Panc1 (cell line): Measurements from ENCODE around the gene ESRRB. TPM values are rescaled to one million over a fixed set of nuclear protein-coding genes. Genes with fewer than 3 reads are reported as not detected.

Source experiments
- ATAC-seq: fragments of 200-7000 bp; cut with Tn5 transposase; 2 replicates; pipeline ENCODE4 v1.9.1; 2020; ENCODE audit warnings: mild to moderate bottlenecking, moderate library complexity
- BruUV-seq: library from RNA; stranded (reverse); fragments of 400-500 nt; replicated peaks from 2 replicates; lab custom pipeline; 2021; lab: Mats Ljungman, UMichigan
- CTCF ChIA-PET: fragments of 300-600 bp; sonication (Branson Sonifier 250); formaldehyde crosslinking; loops from one replicate; lab custom pipeline; 2022; ENCODE audit warnings: antibody characterized with exemption; lab: Charles Lee
- POLR2A ChIA-PET: fragments of 300-600 bp; sonication (Branson Sonifier 250); formaldehyde crosslinking; loops from one replicate; lab custom pipeline; 2022; ENCODE audit warnings: antibody characterized with exemption; lab: Charles Lee
- DNase-seq: peaks from one replicate; pipeline ENCODE4 v3.0.0-alpha.2; 2010; ENCODE audit warnings: low read depth, low spot score
- H3K27ac ChIP-seq: 2 replicates; pipeline ENCODE4 v1.5.1; 2011; ENCODE audit warnings: mild to moderate bottlenecking, low read length, inconsistent platforms
- H3K27me3 ChIP-seq: fragments of 200-500 bp; sonication (Bioruptor generic); 2 replicates; pipeline ENCODE4 v1.6.0; 2014; ENCODE audit warnings: low read length, inconsistent platforms; ENCODE audit not compliant: control insufficient read depth, insufficient read depth
- H3K36me3 ChIP-seq: fragments of 200-500 bp; sonication (Bioruptor generic); 2 replicates; pipeline ENCODE4 v1.5.1; 2014; ENCODE audit warnings: inconsistent platforms, mild to moderate bottlenecking, low read length, moderate library complexity; ENCODE audit not compliant: control insufficient read depth, insufficient read depth
- H3K4me1 ChIP-seq: 2 replicates; pipeline ENCODE4 v1.5.1; 2011; ENCODE audit warnings: inconsistent platforms, mild to moderate bottlenecking, low read length, moderate library complexity; ENCODE audit not compliant: control insufficient read depth, insufficient read depth
- H3K4me3 ChIP-seq, 2 experiments: 2 replicates each; pipeline ENCODE4 v1.5.1; 2011 to 2012; ENCODE audit warnings: low read depth in 2 of 2, low read length in 2 of 2, mild to moderate bottlenecking in 2 of 2, inconsistent platforms in 1 of 2, moderate library complexity in 1 of 2
- H3K9me3 ChIP-seq: fragments of 200-500 bp; sonication (Bioruptor generic); 2 replicates; pipeline ENCODE4 v1.5.1; 2014; ENCODE audit warnings: low read depth, mild to moderate bottlenecking, inconsistent platforms, low read length, moderate library complexity; ENCODE audit not compliant: control insufficient read depth, insufficient read depth
- CTCF ChIP-seq: fragments of 450-650 bp; IDR thresholded peaks from 2 replicates; pipeline ENCODE4 v1.5.1; 2017; ENCODE audit warnings: mild to moderate bottlenecking
- POLR2AphosphoS5 ChIP-seq: IDR thresholded peaks from 2 replicates; pipeline ENCODE4 v1.6.1; 2012; ENCODE audit warnings: mild to moderate bottlenecking, low read depth, low read length, moderate library complexity
- REST ChIP-seq, 2 experiments: IDR thresholded peaks; 2 replicates each; pipeline ENCODE4 v1.6.1; 2011 to 2012; ENCODE audit warnings: low read depth in 2 of 2, control low read depth in 1 of 2, low read length in 1 of 2, mild to moderate bottlenecking in 1 of 2, moderate library complexity in 1 of 2; ENCODE audit not compliant: insufficient read depth in 1 of 2
- SIN3A ChIP-seq: IDR thresholded peaks from 2 replicates; pipeline ENCODE4 v1.6.1; 2012; ENCODE audit warnings: low read depth, mild to moderate bottlenecking, low read length, moderate library complexity, borderline replicate concordance; ENCODE audit not compliant: insufficient read depth
- TCF7L2 ChIP-seq: IDR thresholded peaks from 2 replicates; pipeline ENCODE4 v1.6.1; 2011; ENCODE audit warnings: mild to moderate bottlenecking, low read depth, low read length, inconsistent platforms
- in situ Hi-C: cut with HindIII; loops from 2 replicates; pipeline ENCODE4 v1.10.0; 2016; ENCODE audit warnings: low sequenced_read_pairs, low pct_unique_long_range_greater_than_20kb
- intact Hi-C: fragments of 100-400 bp; cut with micrococcal nuclease; formaldehyde crosslinking; loops from one replicate; pipeline ENCODE4 v1.10.0; 2022; ENCODE audit not compliant: unreplicated experiment
- total RNA-seq: library from RNA; stranded (reverse); gene quantifications from one replicate; pipeline ENCODE4 v1.2.1, GENCODE V29; 2021; ENCODE audit not compliant: unreplicated experiment

ESRRB gene
- total RNA-seq, 1 experiment from 2014 or later, result not detected

GRCh38 chr14:76419399-76419798 lies 43.5 kb downstream of the ESRRB start:
- in situ Hi-C loops, result no loop called here
- no TSS peak for BruUV-seq
- CTCF ChIA-PET, result no interaction called here

GRCh38 chr14:76420827-76421226 lies 44.9 kb downstream of the ESRRB start:
- TF ChIP-seq TCF7L2 (no peak), CTCF (no peak), REST (IDR thresholded peaks at IDR 0.05; ENCODE audit: insufficient read depth in 1 of 2, low read depth in 2 of 2, low read length in 1 of 2) (no peak), POLR2AphosphoS5 (no peak), SIN3A (no peak)
- DNase-seq (no peak), ATAC-seq (no peak)
- no TSS peak for BruUV-seq
- H3K4me1 ChIP-seq, result no peaks in the 10 kb centered on the region
- ChIA-PET POLR2A (no interaction called here), CTCF (interaction anchor here (0.6 kb wide), 1 partner anchor 438 kb away, joined by 7 read pairs; no protein-coding TSS in a partner anchor)
- in situ Hi-C loops (no loop called here), intact Hi-C loops (no loop called here)
- no peaks in the 10 kb centered on the region for H3K9me3 ChIP-seq
- no peak overlapping the region for H3K4me3 ChIP-seq
- no peaks in the 10 kb centered on the region for H3K27me3 ChIP-seq
- H3K36me3 ChIP-seq, result no peaks in the 10 kb centered on the region
- no peak overlapping the region for H3K27ac ChIP-seq

More at GRCh38 chr14:76419399-76419798, 43.5 kb downstream of the ESRRB start:
- intact Hi-C loops, result no loop called here
- POLR2A ChIA-PET, result no interaction called here
- Histone ChIP-seq H3K9me3 (no peaks in the 10 kb centered on the region), H3K4me1 (no peaks in the 10 kb centered on the region), H3K27ac (no peak overlapping the region), H3K4me3 (no peak overlapping the region), H3K27me3 (no peaks in the 10 kb centered on the region), H3K36me3 (no peaks in the 10 kb centered on the region)
- DNase-seq (no peak), ATAC-seq (no peak)
- no peak for TF ChIP-seq REST (IDR thresholded peaks at IDR 0.05; ENCODE audit: insufficient read depth in 1 of 2, low read depth in 2 of 2, low read length in 1 of 2)
